Frontal cortex (tissue), 4 donors: ENCODE measurements around the gene CFAP97D2. TPM values are rescaled to one million over a fixed set of nuclear protein-coding genes. Genes with fewer than 3 reads are reported as not detected.
A peak's percentile ranks its signal among the peaks of the same experiment; 100 is the strongest.
"Not testable (repeated sequence)": the region's sequence is repeated elsewhere in the genome, so short reads cannot be mapped to it uniquely, and the experiment has no call there.

ENCODE experiments used
- DNase-seq, 2 donors: peaks; one replicate each; pipeline ENCODE4 v3.0.0; 2012; ENCODE audit warnings: low spot score in 2 of 2
- FAIRE-seq: peaks from 2 replicates; lab custom pipeline; 2012; peaks lifted over from hg19 to GRCh38; lab: Jason Lieb, UNC
- total RNA-seq: library from RNA; depleted of rRNA; stranded (reverse); fragments of >200 nt; gene quantifications from one replicate; pipeline ENCODE4 v1.2.3, GENCODE V29; 2014
- donor health status: control.
- donor health status: control.
- donor health status: control.

Gene CFAP97D2
- total RNA-seq, 1 donor from 2014 or later, result not detected

DNA sequence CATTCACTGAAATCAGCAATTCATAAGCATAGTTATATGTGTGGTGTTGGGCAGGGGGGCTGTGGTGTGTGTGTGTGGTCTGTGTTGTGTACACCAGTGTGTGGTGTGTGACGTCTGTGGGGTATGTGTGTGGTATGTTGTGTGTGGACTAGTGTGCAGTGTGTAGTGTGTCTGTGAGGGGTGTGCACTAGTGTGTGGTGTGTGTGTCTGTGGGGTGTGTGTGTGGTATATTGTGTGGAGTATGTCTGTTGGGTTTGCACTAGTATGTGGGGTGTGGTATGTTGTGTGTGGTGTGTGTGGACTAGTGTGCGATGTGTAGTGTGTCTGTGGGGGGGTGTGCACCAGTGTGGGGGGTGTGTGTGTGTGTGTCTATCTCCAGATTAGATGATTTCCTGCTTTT is 48.5 kb downstream of the CFAP97D2 start:
- FAIRE-seq (no peak), DNase-seq (no peak)

DNA sequence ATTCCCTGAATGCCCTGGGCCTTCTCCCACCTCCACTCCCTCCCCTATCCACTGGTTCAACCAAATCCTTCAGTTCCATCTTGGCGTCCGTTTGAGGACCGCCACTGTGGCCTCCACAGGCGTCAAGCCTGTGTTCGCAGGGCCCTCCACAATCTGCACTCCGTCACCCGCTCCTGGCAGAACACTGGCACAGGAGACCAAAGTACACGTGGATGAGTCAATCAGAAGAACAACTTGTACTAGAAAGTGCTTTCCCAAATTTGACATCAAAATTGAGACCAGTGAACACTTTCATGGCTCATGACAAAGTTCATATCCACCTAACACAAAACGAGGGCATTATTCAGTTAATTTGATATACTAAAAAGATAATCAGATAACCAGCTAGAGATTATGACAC is 49.1 kb downstream of the CFAP97D2 start:
- FAIRE-seq, result no peak

DNA sequence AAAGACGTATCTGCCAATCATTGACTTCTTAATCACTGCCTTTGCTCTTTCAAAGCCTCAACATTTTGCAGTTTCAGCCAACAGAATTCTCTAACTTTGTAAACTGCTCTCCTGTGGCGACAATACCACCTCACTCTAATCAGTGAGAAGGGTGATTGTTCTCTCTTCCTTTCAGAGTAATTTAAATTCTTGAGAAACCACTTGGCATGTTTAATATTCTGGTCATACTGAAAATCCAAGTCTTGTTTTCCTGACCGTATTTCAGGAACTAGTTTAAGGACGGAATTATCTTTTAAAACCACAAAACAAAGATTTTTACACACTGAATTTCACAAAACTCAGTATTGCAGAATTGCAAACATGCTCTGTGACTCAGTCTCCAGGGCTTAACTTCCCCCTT is 50.4 kb downstream of the CFAP97D2 start:
- DNase-seq, result no peak
- no peak for FAIRE-seq

More for the DNA sequence above, 49.1 kb downstream of the CFAP97D2 start:
- no peak for DNase-seq

DNA sequence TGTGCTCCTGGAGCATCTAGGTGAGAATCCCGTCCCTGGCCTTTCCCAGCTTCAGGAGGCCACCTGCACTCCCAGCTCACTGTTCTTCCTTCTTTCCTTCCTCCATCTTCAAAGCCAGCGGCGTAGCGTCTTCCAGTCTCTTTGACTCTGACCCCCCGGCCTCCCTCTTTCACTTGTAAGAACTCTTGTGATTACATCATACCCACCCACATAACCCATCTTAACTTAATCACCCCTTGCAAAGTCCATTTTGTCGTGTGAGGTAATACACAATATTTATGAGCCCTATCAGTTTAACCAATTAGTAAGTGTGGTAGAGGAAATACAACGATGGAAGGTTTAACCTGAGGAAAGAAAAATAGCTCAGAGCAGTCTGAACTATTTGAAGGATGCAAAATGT is 51.1 kb downstream of the CFAP97D2 start:
- DNase-seq (no peak), FAIRE-seq (no peak)

- no peak for FAIRE-seq
- no peak for DNase-seq
These were observed 51.5 kb downstream of the CFAP97D2 start for GRCh38 chr13:114230575-114230974.

DNA sequence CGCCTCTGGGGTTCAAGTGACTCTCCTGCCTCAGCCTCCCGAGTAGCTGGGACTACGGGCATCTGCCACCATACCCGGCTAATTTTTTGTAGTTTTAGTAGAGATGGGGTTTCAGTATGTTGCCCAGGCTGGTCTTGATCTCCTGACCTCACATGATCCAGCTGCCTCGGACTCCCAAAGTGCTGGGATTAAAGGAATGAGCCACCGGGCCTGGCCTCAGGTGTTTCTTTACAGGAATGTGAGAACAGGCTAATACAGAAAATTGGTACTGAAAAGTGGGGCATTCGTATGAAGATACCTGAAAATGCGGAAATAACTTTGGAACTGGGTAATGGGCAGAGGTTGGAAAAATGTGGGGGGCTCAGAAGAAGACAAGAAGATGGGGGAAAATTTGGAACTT is 52.8 kb downstream of the CFAP97D2 start:
- DNase-seq (no peak), FAIRE-seq (no peak)

DNA sequence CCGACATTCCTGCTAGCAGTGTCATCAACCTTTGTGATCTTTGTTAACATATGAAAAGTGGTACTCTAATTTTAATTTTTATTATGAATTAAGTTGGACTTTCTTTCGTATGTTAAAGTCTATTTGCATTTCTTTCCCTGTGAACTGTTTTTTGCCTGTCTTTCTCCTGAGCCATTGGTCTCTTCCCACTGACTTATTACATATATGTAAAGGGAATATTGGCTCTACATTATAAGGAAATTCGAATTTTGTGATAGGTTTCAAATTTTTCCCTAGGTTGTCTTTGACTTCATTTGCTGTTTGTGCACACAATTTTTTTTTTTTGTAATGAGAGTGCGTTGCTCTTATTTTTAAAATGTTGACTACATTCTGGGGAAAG is 55.2 kb downstream of the CFAP97D2 start:
- DNase-seq, result no peak
- no peak for FAIRE-seq

DNA sequence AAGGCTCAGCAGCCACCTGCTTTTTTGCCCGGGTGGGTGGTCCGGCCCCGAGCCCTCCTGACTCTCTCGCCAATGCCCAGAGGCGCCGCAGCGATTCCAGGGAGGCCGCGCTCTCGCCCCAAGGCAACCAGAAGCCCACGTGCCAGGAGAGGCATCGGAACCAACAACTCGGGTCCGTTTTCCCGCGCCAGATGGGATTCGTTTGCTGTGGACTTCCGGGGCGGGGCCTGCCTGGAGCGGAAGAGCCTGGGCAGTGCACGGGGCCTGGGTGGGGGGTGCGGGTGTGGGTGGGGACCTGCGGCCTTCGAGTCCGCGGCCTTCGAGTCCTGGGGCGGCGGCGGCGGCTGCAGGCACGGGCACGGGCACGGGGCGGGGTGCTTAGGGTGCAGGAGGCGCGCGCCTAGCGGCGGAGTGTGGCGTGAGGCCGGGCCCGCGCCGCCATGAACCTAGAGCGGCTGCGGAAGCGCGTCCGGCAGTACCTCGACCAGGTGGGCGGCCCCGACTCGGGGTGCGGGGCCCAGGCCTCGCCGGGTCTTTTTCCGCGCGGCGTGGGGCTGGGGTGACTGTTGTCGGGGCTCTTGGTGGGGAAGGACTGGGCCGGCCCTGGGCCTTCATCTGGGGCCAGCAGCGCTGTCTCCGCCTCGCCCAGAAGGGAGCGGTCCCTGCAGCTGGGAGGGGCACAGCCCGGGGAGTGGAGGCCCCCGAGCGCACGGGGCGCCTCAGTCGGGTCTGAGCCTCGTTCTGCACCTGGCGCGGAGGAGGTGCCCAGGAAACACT is 55.8 kb downstream of the CFAP97D2 start, which contains the start of gene CDC16:
TSS of gene CDC16 (plus strand) at position 253 of the 777 bp plus-strand sequence. CDS start at position 441, 188 bp downstream.
- DNase-seq (peak; percentile 92 to 95), FAIRE-seq (no peak)

DNA sequence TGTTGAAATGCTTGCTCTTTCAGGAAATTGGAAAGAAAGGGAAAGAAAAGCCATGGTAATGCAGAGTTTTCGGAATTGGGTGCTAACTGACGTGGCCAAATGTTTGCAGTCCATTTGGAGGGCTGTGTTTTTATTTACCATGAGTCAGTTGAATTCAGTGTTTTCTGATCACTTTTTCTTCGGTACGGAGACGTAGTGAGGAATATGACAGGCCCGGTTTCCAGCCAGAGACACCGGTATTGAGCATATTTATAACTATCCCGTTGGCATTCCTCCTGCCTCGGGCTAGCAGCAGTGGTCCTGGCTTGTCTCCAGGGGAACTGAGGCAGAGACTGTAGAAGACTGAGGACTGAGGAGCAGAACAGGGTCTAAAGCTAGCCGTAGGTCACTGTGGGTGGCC is 56.6 kb downstream of the CFAP97D2 start:
- DNase-seq (no peak), FAIRE-seq (no peak)

DNA sequence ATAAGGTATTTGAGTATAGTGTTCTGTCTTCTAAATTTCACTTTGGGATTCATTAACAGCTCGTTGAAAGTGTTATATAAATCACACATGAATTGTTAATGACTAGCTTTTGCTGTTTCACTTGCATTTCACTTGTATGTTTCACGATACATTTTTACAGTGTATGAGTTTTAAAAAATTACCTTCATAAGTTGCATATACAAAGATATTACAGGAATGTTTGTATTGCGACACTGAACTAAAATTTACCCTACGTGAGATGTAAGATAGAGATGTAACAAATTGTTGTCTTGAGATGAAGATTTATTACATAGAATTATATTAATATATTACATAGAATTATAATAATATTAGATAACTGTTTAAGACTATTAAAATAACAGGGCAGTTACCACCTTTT is 57.2 kb downstream of the CFAP97D2 start:
- no peak for FAIRE-seq
- DNase-seq, result no peak

GRCh38 chr13:114237415-114238112 is 58.5 kb downstream of the CFAP97D2 start:
- FAIRE-seq (no peak), DNase-seq (no peak)

DNA sequence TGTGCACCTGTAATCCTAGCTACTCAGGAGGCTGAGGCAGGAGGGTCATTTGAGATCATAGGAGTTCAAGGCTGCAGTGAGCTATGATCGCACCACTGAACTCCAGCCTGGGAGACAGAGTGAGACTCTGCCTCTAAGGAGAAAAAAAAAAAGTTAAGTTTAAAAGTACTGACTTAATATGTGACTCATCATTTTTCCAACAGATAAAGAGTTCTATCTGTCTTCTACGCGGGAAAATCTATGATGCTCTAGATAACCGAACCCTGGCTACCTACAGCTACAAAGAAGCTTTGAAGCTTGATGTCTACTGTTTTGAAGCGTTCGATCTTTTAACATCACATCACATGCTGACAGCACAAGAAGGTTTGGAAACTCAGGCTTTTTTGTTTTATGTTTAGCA is 62.9 kb downstream of the CFAP97D2 start:
- no peak for DNase-seq
- no peak for FAIRE-seq

GRCh38 chr13:114243971-114244370 is 64.9 kb downstream of the CFAP97D2 start:
- no peak for FAIRE-seq
- no peak for DNase-seq

DNA sequence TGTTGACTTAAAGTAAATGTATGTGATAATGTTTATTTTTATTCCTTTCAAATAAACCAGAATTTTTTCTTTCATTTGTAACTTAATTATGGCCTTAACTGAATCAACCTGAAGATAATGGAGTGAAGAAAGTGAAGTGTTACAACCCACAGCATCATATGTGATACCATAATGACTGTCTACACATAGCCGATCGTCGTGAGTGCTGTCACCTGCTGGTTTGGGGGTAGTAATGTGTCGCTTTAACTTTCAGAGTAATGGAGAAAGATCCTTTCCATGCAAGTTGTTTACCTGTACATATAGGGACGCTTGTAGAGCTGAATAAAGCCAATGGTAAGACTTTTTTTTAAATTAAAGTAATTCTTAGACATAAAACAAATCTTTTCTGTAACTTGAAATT is 65.6 kb downstream of the CFAP97D2 start:
- no peak for DNase-seq
- no peak for FAIRE-seq

- FAIRE-seq, result no peak
- DNase-seq, result no peak
These were observed 69.0 kb downstream of the CFAP97D2 start for GRCh38 chr13:114248011-114248410.

GRCh38 chr13:114249077-114249476 is 70.0 kb downstream of the CFAP97D2 start:
- no peak for FAIRE-seq
- no peak for DNase-seq

GRCh38 chr13:114251639-114252440 is 72.8 kb downstream of the CFAP97D2 start:
- DNase-seq, FAIRE-seq: not testable (repeated sequence)

GRCh38 chr13:114256547-114256946 is 77.5 kb downstream of the CFAP97D2 start:
- FAIRE-seq (no peak), DNase-seq (no peak)

GRCh38 chr13:114257014-114257413 is 78.0 kb downstream of the CFAP97D2 start:
- DNase-seq (no peak), FAIRE-seq (no peak)

DNA sequence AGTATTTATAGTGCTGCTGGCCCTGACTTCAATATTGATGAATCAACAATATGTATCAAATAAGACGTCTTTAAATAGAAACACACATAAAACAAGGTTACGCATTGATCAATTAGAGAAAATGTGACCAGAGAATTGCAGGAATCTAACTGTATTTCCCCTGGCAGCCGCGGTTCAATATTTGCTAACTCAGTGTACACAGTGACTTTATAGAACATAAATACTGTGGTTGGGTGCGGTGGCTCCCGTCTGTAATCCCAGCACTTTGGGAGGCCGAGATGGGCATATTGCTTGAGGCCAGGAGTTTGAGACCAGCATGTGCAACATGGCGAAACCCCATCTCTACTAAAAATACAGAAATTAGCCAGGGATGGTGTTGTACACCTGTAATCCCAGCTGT is 79.5 kb downstream of the CFAP97D2 start:
- DNase-seq (no peak), FAIRE-seq (no peak)

DNA sequence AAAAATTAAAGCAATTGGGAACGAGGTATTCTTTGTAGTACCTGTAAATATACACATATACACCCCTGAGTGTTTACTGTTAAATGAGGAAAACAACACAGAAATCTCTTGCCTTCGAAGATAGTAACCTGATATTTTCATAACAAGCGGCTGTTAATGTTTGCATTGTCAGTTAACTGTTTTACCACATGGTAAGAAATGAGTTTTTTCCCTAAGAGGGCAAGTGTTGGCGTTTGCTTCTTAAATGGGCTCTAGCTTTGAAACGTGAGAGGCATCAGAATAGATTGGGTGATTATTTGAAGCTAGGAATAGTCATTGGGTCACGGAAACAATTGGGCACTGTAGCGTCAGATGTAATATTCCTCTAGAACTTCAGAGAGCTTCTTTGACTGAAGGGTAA is 80.3 kb downstream of the CFAP97D2 start:
- no peak for FAIRE-seq
- DNase-seq, result no peak
